Keratinocyte (primary cell): Measurements from ENCODE around the gene NMD3.

ENCODE experiments used
- EZH2 ChIP-seq: IDR thresholded peaks from one replicate; pipeline ENCODE4 v1.6.1; 2012; ENCODE audit warnings: inconsistent platforms, mild to moderate bottlenecking, low read length, moderate library complexity
- TF ChIP-seq, protein P1 (sequence below), 3 experiments: IDR thresholded peaks in 1 of 3; conservative IDR thresholded peaks in 1 of 3; optimal IDR thresholded peaks in 1 of 3; 2 replicates in 2 of 3; 3 replicates in 1 of 3; pipeline versions ENCODE3 to v1.5.1; 2011; ENCODE audit warnings: low read length in 3 of 3, mild to moderate bottlenecking in 3 of 3, moderate library complexity in 2 of 3, control low read depth in 1 of 3, inconsistent platforms in 1 of 3; ENCODE audit not compliant: insufficient read depth in 2 of 3; ENCODE audit errors: extremely low read depth in 1 of 3

DNA sequence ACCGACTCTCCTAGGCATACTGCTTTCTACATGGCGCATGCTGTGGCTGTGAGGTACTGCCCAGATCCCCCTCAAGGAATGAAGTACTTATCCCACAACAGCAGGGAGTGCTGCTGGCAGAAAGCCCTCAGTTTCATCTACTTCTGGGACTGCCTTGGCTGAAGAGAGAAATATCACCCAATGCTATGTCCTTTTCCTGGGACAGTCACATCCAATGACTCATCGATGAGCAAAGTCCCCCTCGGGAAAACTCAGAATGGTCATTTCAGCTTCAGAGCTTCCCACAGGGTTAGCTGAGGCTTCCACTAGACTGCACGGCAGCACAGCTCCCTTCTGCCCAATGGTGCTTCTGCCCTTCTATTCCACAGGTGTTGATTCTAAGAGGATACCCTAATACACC lies 3.6 kb upstream of the NMD3 start:
- TF ChIP-seq, protein P1, sequence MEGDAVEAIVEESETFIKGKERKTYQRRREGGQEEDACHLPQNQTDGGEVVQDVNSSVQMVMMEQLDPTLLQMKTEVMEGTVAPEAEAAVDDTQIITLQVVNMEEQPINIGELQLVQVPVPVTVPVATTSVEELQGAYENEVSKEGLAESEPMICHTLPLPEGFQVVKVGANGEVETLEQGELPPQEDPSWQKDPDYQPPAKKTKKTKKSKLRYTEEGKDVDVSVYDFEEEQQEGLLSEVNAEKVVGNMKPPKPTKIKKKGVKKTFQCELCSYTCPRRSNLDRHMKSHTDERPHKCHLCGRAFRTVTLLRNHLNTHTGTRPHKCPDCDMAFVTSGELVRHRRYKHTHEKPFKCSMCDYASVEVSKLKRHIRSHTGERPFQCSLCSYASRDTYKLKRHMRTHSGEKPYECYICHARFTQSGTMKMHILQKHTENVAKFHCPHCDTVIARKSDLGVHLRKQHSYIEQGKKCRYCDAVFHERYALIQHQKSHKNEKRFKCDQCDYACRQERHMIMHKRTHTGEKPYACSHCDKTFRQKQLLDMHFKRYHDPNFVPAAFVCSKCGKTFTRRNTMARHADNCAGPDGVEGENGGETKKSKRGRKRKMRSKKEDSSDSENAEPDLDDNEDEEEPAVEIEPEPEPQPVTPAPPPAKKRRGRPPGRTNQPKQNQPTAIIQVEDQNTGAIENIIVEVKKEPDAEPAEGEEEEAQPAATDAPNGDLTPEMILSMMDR (optimal IDR thresholded peaks at IDR 0.05 in 1 of 3, IDR thresholded peaks at IDR 0.05 in 1 of 3, conservative IDR thresholded peaks at IDR 0.05 in 1 of 3; ENCODE audit: extremely low read depth in 1 of 3, insufficient read depth in 2 of 3, low read length in 3 of 3) = no peak
- TF ChIP-seq EZH2 = no peak
